GM18867 (cell line): ENCODE measurements around the gene KMO.

ENCODE experiments used
- ATAC-seq: cut with Tn5 transposase; IDR thresholded peaks from one replicate; pipeline ENCODE4 v1.9.1; 2021; ENCODE audit warnings: mild to moderate bottlenecking, moderate library complexity; ENCODE audit not compliant: unreplicated experiment

KMO gene

DNA sequence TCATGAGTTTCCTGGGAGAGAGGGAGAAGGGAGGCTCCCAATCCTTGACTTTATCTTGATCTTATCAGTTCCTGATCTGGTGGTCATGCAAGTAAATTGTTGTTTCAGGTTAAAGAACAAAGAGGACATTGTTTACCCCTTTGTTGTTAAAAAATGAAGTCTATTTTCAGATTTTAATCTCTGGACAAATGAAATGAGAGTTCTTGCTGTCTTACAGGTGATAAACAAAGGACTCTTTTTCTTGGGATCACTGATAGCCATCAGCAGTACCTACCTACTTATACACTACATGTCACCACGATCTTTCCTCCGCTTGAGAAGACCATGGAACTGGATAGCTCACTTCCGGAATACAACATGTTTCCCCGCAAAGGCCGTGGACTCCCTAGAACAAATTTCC, 59.6 kb downstream of the KMO start:
- ATAC-seq, result no peak

DNA sequence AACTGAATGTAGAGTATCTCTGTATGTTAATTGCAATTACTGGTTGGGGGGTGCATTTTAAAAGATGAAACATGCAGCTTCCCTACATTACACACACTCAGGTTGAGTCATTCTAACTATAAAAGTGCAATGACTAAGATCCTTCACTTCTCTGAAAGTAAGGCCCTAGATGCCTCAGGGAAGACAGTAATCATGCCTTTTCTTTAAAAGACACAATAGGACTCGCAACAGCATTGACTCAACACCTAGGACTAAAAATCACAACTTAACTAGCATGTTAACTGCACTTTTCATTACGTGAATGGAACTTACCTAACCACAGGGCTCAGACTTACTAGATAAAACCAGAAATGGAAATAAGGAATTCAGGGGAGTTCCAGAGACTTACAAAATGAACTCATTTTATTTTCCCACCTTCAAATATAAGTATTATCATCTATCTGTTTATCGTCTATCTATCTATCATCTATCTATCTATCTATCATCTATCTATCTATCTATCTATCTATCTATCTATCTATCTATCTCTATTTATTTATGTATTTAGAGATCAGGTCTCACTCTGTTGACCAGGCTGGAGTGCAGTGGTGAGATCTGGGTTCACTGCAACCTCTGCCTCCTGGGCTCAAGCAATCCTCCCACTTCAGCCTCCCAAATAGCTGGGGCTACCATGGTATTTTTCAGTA, 60.2 kb downstream of the KMO start:
- ATAC-seq, result peak; percentile 67

DNA sequence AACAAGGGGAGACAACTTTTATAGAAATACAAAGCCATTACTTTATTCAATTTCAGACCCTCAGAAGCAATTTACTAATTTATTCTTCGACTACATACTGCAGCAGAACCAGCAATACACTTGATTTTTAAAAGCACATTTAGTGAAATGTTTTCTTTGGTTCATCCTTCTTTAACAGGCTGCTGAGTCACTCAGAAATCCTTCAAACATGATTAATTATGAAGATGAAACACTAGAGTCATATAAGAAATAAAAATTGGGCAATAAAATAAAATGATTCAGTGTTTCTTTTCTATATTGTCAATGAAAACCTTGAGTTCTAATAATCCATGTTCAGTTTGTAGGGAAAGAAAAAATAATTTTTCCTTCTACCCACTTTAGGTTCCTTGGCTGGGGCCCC, 61.0 kb downstream of the KMO start:
- ATAC-seq, result no peak

DNA sequence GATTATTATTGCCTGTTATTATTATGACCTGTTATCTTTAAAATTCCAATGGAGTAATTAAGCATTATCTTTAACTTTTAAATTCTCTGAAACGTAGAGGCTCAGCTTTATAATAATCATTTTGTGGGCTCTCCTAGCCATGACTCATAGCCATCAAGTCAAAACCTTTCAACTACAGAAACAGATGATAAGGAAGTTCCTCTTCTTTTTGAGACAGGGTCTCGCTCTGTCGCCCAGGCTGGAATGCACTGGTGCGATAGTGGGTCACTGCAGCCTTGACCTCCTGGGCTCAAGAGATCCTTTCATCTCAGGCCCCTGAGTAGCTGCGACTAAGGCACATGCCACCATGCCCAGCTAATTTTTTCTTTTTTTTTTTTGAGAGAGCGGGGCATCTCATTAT, 64.5 kb downstream of the KMO start:
- ATAC-seq, result no peak

DNA sequence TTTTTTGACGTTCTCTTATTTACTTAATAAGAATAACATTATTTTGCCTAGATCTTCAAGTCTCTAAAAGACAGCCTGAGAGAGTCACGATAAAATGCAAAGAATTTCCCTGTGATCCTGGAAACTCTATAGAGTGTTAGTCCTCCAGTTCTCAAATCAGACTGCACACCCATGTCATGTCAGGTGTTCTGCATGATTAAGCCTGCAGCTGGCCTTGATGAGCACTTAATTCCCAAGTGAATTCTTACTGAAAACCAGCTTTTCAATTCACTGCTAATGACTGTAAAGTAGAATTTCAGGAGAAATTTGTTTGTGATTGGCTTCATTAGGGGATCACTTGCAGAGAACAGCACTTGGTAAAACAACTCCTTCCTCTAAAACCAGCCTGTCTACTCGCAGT, 66.1 kb downstream of the KMO start:
- ATAC-seq, result no peak

DNA sequence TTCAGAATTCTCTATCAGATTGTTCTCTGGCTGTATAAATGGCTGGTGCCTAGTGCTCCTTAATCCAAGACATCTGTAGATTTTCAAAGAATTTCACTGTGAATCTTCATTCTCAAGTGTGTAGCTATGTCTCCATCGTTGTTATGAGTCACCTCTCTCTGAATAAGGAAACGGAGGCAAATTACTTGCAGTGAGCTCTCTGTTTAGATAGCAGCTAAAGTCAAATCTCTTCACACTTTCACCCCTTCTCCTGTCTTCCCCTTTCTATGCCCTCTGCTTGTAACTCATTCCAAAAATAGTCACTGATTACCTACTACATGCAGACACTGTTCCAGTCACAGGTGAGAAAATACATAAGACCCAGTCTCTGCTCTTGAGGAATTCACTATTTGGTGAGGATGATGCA, 68.3 kb downstream of the KMO start:
- ATAC-seq, result peak; percentile 95

DNA sequence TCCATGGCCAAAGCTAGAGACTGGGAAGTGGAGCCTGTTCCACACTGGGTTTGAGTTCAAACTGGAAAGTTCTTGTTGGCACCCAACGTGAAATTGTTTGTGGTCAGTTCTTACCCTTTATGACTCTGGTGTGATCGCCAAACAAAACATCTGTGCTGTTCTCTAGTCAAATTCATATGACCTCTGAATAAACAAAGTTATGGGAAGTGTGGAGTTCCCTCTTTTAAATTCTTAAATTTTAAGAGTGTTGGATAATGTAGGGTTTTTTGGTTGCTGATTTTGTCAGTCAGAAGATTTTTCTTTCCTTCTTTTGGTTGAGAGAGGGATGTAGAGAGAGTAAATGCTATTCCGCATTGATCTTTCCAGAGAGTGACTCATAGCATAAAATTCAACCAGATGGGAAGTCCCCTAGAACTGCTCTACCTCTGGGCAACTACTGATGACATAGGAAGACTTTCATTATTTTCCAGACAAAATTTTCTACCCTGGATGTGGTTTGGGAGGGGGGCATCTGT, 71.6 kb downstream of the KMO start:
- ATAC-seq, result no peak

DNA sequence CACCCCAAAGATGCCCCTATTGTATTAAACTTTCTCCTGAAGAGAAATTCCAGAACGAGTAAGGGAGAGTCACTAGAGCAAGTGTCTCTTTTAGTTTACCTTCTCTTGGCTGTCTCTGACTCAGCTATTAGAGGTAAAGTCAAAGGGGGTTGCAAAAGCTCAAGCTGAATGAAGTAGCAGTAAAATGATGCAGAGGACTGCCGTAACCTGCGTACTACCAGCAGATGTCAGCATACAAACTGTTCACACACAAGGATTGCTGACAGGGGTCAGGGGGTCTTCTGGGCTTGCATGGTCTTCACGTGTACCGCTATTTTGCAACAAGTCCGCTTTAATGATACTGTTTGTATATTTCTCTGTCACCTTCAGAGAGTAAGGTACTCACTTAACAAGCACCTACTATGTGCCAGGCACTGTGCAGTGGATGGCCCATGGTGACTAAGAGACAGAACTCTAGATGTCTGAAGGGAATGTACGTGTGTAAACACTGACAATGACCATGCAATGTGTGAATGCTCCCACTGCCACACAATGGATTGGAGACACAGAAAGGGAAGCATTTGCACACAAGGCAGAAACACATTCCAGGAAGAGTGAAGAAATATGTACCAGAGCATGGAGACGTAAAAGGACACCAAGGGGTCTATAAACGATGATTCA, 73.1 kb downstream of the KMO start:
- no peak for ATAC-seq

DNA sequence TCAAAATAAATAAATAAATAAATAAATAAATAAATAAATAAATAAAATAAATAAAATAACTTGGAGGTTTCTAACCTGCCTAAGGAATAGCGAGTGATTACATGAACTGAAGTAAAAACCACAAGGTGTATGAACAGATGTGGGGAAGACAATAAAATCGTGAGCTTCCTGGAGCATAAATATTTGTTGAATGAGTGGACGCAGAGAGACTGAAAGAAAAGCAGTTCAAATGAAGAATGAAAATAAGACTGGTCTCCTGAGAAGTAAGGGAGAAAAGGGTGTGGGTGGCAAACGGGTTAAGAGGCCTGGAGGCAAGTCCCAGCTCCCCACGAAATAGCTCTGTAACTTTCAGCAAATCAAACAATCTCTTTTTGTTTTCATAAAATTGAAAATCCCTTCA, 74.4 kb downstream of the KMO start:
- ATAC-seq, result no peak

DNA sequence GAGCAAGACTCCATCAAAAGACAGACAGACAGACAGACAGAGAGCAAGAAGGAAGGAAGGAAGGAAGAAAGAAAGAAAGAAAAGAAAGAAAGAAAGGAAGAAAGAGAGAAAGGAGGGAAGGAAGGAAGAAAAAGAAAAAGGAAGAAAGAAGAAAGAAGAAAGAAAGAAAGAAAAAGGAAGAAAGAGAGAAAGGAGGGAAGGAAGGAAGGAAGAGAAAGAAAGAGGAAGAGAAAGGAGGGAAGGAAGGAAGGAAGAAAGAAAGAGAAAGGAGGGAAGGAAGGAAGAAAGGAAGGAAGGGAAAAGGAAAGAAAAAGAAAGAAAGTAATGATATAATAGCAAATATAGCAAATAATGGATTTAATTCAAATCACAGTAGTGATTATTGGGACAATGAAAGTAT, 75.3 kb downstream of the KMO start:
- ATAC-seq, result no peak

DNA sequence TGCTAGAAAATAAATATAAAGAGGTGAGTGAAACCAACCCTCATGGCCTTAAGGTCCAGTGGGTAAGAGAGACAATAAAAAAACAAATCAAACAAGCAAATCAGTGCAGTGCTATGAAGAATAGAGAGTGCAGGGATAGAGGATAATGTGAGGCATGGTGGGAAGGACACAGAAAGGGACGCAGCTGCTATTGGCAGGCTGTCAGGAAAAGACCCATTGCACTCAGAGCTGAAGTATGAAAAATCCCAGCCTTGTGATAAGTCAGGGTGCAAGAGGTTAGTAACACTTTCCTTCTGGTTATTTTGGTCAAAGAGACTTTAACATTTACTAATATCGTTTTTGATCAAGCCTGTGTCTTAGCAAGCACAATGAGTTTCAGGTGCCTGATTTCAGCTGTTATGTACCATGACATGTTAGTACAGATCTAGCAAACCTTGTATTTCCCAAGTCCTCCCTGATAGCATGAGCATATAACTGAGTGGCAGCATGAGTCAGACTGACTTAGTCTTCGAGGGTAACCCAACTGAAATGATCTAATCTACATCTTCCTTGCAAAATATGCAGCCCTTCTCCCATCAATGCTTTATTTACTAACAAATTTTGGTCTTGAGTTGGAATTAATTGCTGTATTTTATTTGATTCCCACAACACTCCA, 76.3 kb downstream of the KMO start:
- ATAC-seq, result no peak

DNA sequence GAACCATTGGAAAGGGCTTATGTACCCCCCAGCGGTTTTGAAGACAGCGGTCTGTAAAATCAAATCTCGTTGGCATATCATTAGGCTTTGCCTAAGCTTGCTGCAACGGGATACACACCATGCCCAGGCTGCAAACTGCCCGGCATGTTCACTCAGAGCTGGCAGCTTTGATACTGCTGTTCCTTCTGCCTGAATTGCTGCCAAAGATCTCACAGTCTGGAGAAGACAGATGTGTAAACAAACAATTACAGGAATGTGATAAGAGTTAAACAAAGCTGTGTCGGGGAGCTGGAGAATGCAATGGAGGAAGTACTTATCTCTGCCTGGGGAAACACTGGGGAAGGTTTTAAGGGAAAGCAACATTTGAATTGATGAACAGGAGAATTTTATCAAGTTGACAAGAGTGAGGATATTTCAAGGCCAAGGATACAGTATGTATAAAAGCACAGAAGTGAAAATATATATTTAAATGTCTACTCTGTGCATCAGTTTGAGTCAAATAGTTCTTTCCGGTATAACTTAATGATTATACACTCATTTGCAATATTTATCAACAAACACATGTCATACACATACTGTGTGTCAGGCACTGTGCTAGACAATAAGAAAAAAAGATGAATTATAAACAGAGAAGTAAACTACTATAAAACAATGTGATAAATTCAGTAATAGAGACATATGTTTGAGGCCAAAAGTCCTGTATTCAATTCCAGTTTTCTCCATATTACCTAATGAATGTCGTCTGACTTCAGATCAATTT, 78.1 kb downstream of the KMO start:
- ATAC-seq, result no peak

DNA sequence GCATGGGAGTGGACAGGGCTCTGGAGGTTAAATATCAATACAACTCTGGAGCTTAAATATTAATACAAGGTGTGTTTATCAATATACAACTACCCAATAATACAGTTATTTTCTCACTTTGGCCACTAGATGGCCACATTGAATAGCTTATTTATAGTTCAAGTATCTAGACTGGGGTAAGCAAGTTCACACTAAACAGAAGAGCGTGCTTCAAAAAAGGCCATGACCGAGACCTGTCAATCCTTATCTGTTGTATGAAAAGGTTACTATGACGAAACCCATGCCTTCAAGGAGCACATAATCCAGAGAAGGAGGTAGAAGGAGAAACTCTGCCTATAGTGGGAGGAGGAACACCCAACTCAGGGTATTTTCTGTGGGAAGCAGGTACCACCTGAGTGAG, 78.9 kb downstream of the KMO start:
- peak; percentile 91 for ATAC-seq

DNA sequence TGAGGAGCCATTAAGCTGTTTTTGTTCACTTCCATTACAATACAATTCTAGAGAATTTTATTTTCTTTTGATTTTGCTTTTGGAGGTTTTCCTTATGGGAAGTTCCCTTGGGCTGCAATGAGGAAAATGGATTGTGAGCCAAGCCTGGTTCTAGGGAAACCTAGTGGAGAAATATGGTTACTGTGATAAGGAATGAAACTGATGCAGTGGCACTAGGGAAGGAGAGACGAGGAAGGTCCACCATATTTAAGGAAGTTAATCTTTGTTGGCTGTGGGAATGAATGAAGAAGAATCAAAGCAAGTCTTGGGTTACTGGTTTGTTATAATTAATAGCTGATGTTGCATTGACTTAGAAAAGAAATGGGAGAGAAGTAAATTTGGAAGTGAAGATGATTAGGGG, 79.6 kb downstream of the KMO start:
- no peak for ATAC-seq

DNA sequence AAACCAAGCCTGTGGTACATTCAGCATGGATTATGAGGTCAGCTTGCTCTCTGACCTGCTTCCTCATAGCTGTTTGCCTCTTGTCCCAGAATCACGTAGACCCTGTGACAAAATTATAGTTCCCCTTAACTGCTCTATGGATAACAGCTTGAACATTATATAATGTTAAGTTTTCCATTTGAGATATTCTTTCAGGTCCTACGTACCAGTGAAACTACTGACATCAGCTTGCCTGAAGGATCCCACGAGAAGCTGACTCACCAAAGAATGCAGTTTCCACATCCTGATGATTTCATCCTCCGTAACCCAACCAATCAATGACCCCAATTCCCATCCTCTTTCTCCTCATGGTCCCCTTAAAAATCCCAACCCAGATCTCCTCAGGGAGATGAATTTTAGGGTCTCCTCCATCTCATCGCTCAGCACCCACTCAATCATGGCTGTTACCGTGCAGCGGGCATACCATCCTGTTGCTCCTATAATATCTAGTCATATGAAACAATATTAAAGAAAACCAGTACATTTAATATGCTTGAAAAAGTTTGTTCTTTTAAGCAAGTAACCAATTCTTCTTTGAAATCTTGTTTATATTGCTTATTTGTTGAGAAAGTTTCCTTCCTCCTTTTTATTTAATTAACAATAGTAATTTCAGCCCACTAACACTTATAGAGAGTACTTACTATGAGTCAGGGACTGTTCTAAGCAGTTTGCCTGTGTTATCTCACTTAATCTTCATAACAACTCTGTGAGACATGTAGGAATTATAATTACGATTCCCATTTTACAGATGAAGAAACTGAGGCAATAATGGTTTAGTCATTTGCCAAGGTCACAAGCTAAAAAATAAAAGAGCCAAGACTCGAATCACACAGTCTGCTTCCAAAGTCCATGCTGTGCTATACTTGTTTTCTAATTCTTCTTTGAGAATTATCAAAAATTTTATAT, 80.6 kb downstream of the KMO start:
- ATAC-seq, result no peak

DNA sequence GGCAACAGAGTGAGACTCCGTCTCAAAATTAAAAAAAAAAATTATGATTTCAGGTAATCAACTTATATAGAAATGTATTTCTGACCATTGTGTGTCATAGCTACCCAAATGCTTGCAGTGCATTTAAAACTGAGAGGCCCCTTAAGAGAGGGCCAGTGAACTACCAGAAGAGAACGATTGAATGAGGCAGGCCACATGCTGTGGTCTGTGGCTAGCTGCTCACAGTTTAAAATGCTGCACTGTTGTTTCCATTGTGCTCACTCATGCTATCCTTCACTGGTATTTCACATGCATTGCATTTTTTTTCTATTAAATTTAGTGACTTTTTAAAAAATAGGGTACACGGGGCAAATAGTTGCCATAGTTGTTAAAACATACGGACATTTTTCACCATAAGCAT, 82.0 kb downstream of the KMO start:
- ATAC-seq, result no peak

DNA sequence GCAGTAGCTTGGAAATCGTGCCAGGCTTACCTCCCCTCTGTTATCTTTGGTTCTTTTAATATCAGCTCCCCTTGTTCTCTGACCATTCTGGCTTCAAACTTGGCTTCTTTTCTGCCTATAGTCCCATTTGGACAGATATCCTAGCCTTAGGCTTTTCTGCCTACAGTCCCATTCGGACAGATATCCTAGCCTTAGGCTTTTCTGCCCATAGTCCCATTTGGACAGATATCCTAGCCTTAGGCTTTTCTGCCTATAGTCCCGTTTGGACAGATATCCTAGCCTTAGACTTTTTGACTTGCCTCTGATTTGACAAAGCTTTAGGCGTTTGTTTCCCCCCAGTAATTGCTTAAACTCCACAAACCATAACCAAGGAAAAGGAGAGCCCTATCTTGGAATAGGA, 82.4 kb downstream of the KMO start:
- no peak for ATAC-seq

DNA sequence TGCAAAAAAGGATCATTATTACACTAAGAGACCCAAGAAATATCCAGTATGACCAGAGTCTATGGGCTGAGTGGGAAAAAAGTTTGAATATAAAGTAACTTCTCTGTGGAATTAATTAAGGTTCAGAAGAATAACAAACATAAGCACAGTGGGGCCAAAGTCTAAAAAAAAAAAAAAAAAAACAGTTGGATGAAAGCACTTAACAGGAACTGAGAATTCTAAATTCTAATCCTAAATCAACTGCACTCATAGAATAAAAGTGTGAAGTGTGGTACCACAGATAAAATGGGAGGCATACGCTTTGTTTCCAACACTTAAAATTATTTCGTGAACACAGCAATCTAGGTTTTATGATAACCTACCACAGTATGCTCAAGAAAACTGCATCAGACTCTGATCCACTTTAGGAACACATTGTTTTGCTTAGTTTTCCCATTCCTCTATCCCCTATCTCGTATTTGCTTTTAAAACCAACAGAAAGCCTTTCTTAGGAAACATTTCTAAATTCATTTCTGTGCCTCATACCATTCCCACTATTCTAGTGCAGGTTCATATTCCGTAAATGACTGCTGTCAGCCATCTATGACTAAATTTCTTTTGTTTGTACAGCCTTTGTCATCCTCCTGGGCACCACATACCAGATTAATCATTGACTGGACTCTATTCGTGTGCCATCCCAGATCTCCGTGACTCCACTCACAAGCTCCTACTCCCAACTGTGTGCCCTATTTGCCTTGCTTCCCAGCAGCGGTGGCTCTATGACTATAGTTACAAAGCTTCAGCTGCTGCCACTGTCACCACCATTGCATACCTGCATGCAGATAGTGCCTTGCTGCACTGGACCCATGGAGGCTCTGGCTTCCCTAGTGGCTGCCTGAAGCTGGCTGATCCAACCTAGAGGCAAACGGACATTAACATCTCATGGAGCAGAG, 83.1 kb downstream of the KMO start:
- ATAC-seq, result no peak

DNA sequence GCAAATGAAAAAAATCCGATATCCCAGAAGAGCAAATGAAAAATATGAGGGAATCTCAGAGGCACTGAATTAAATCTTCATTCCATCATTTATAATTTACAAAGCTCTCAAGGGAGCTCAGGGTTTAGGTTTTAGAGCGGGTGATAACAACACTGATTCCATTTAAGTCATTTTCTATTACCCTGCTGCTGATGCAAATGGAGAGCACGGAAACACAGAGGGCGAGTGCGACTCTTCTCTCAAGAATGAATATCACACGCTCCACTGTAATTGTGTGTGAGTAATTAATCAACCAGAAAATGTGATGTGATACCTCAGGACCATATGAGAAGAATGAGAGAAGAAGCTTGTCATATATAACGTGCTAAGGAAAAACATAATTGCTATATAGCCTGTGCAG, 85.2 kb downstream of the KMO start:
- no peak for ATAC-seq
